AG08395 (cell line): Measurements from ENCODE around the gene FOXN3.
"Not testable (repeated sequence)": the region's sequence is repeated elsewhere in the genome, so short reads cannot be mapped to it uniquely, and the experiment has no call there.

ENCODE experiments used
- DNase-seq: peaks from one replicate; pipeline ENCODE4 v3.0.0; 2012; ENCODE audit warnings: mixed read lengths, low spot score

FOXN3 gene

DNA sequence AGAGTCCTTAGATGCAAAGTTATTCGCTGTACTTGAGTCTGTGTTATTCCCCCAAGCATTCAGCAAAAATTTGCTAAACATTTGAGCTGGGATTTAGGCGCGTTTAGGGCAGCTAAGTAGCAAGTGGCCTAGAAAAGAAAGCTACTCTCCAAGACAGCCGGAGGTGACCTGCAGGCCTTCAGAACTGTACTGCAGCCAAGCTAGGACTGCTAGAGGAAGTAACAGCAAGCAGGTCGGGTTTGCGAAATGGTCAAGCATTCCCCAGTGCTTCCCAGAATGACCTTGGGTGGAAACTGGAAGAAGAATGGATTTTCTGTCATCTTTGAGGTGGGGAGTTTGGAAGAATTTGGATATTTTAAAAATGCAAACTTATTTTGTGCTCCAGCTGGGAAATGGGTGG lies 287.5 kb downstream of the FOXN3 start:
- DNase-seq: no peak

DNA sequence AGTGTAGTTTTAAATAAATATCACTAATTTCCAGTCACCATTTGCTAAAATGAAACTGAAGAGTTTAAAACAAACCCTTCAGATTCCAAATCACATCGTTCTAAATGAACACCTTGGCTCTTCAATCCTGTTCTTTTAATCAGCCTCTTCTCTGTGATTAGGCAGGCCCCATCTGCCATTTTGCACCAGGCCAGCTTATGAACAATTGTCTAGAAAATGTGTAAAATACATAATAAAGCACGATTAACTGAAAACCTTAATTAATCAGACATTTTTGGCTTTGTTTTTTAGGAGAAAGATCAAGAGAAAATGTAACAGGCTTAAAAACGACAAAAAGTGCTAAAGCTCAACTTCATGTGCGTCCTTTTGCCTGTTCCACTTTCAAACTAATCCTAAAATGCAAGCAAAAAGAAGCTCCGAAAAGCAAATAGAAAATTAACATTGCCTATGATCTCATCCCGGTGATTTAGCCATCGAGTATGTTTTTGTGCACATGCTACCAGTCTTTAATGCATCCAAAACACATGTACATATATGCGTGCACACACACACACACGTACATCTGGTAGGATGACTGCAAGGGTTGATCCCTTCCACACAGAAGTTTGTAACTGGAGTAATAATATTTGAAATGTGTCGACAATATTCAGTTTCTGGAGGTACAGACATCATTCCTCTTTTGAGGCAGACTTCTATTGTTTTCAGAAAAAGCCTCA lies 288.6 kb downstream of the FOXN3 start:
- no peak for DNase-seq

DNA sequence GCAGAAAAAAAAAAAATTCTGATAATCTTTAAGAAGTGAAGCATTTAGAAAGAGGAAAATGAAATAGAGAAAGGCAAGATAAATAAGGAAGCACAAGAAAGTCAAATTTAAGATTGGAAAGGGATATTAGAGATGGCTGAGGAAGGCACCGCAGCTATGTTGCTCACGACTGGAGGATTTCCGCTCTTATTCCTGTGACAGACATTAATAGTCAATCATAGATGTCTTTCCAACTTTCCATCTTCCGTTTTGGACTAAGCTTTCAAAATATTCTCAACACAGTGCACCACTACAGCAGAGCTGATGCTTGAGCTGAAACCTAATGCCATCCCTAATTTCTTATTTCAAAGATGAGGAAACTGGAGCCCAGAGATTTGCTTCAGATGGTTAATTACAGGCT lies 290.6 kb downstream of the FOXN3 start:
- DNase-seq: no peak

- no peak for DNase-seq
Observed at GRCh38 chr14:89125216-89125615, 291.8 kb downstream of the FOXN3 start.

GRCh38 chr14:89123851-89124250 lies 293.2 kb downstream of the FOXN3 start:
- no peak for DNase-seq

- DNase-seq: no peak
Observed at GRCh38 chr14:89123215-89123614, 293.8 kb downstream of the FOXN3 start.

DNA sequence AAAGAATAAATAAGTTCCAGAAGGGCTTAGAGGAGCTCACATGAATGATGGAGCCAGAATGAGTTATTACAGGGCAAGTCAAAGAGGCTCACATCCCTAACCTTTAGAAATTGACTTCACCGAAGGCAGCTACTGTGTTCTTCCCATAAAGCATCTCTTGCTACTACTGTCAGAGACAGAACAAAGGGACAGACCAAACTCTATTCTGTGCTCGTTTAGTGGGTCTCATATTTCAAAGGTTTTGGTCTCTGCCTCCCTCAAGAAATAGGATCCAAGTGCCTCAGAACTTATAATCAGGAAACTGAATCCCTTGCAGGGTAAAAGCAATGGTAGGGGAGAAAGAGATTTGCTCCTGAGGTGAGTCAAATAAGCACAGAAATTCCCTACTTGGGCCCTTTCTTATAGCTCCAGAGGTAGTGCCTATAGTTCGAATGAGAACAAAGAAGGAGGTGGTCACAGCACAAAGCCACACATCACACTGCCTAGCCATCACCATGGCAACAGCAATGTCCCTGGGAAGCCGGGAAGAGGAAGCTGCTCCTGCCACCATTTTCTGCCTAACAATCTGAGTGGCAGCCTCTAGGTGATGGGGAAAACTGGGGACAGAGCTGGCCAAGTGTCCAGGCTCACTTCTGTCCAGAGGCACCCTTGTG lies 294.9 kb downstream of the FOXN3 start:
- DNase-seq: no peak

GRCh38 chr14:89117012-89117411 lies 300.0 kb downstream of the FOXN3 start:
- DNase-seq: no peak

- DNase-seq: no peak
Observed at GRCh38 chr14:89114109-89114508, 302.9 kb downstream of the FOXN3 start.

DNA sequence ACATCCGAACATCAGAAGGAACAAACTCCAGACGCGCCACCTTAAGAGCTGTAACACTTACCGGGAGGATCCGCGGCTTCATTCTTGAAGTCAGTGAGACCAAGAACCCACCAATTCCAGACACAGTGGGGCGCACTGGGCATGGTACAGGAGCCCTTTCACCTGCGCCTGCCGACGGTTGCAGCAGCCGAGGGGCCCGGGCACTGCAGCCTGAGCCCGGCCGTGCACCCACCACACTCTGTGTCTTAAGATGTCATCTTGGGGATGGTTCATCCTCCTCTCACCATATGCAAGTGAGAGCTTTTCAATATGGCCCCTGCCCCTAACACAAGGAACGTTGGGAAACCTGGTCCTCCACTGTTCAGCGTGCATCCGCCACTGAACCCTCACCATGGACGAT lies 304.3 kb downstream of the FOXN3 start:
- no peak for DNase-seq

GRCh38 chr14:89111766-89112543 lies 305.1 kb downstream of the FOXN3 start:
- not testable (repeated sequence) for DNase-seq

GRCh38 chr14:89111232-89111631 lies 305.8 kb downstream of the FOXN3 start:
- not testable (repeated sequence) for DNase-seq

DNA sequence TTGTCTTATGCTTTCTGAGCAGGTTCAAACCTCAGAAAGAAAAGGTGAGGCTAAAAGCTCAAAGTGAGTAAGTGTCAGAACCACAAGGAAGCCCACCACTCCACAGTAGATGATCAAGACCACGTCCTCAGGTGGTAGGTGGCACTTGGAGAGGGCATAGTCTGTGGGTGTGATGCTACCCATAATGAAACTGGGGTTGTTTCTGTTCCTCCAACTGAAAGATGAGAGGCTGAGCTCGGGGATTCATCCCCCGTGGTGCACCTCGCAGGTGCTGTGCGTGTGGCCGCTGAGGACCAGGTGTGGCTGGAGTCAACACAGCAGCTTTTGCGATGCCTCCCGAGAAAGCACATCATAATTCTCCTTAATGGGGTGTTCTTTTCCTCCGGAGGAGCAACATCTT lies 306.9 kb downstream of the FOXN3 start:
- DNase-seq: no peak

GRCh38 chr14:89108608-89109007 lies 308.4 kb downstream of the FOXN3 start:
- DNase-seq: no peak

- no peak for DNase-seq
Observed at GRCh38 chr14:89107626-89108025, 309.4 kb downstream of the FOXN3 start.
